Measurements from ENCODE around the gene CBY1. TPM values are rescaled to one million over a fixed set of nuclear protein-coding genes. Genes with fewer than 3 reads are reported as not detected.
A peak's percentile ranks its signal among the peaks of the same experiment; 100 is the strongest.

Gene CBY1
- total and polyA plus RNA-seq, 2 donors (not counting 1 experiment from before 2014, with no cell fraction given), result 6.0 to 20.7 TPM

- H2AFZ ChIP-seq (ENCODE audit: insufficient read depth, low read depth, low read length, poor library complexity, severe bottlenecking), result no peak overlapping the region
- H3K27me3 ChIP-seq (replicated peaks in 1 of 4; ENCODE audit: control extremely low read depth in 1 of 4, control insufficient read depth in 3 of 4, insufficient read depth in 4 of 4, low read length in 3 of 4), result no peaks in the 10 kb centered on the region
- H3K4me1 ChIP-seq (ENCODE audit: control insufficient read depth in 2 of 2, insufficient read depth in 2 of 2, low read length in 2 of 2), result peaks cover 25 to 38% of the 10 kb centered on the region in 2 donors
- peak overlapping the region; percentile 94 for H3K4me3 Mint-ChIP-seq
- no peaks in the 10 kb centered on the region for H3K27me3 Mint-ChIP-seq
- ATAC-seq (ENCODE audit: low read depth) (no peak), DNase-seq (no peak)
- 95% methylated on average over 6 of the region's 8 CpGs for WGBS (ENCODE audit: insufficient coverage)
- H3K9ac ChIP-seq (ENCODE audit: low read length), result no peak overlapping the region
- no peaks in the 10 kb centered on the region for H3K9me3 ChIP-seq (ENCODE audit: control extremely low read depth in 1 of 3, control insufficient read depth in 2 of 3, insufficient read depth in 1 of 3, low read length in 2 of 3)
- H4K20me1 ChIP-seq (ENCODE audit: control insufficient read depth, insufficient read depth, low read length, poor library complexity, severe bottlenecking), result no peaks in the 10 kb centered on the region
- POLR2A ChIA-PET, result no interaction called here
- no peak for TF ChIP-seq EZH2 (IDR thresholded peaks at IDR 0.05; ENCODE audit: borderline replicate concordance, insufficient read depth, low read depth, low read length, poor library complexity, severe bottlenecking)
- TF ChIP-seq CTCF (IDR thresholded peaks at IDR 0.05), result no peak
- H3K36me3 ChIP-seq (replicated peaks in 1 of 2; ENCODE audit: control extremely low read depth in 1 of 2, control insufficient read depth in 1 of 2, extremely low read depth in 1 of 2, insufficient read depth in 2 of 2, low read length in 1 of 2), result peaks cover 0 to 3% of the 10 kb centered on the region in 2 experiments
- H3K9me3 Mint-ChIP-seq (ENCODE audit: insufficient read depth), result no peaks in the 10 kb centered on the region
- CTCF ChIA-PET, result interaction anchor here (0.8 to 6.7 kb wide), 2 partner anchors 16 to 645 kb away, joined by 3 to 51 read pairs; partner anchors contain the start of gene TOMM22
- peaks cover 46% of the 10 kb centered on the region for H3K79me2 ChIP-seq (ENCODE audit: control insufficient read depth, insufficient read depth, low read length)
- no peak overlapping the region for H3K4me3 ChIP-seq (ENCODE audit: control extremely low read depth in 1 of 5, extremely low read depth in 1 of 5, insufficient read depth in 1 of 5, low read depth in 2 of 5, low read length in 4 of 5)
- intact Hi-C loops (cut with micrococcal nuclease), result no loop called here
- H3K4me2 ChIP-seq (replicated peaks; ENCODE audit: low read depth, low read length, poor library complexity, severe bottlenecking), result peak overlapping the region; percentile 0
- H3K4me1 Mint-ChIP-seq, result peaks cover 68% of the 10 kb centered on the region
- peak overlapping the region in 1 of 2 donors; percentile 35 for H3K27ac ChIP-seq (ENCODE audit: low read length in 2 of 2)
- H3K27ac Mint-ChIP-seq, result no peak overlapping the region
Observed at GRCh38 chr22:38697425-38698089, 41.1 kb downstream of the CBY1 start.

- no peaks in the 10 kb centered on the region for H3K36me3 ChIP-seq (replicated peaks in 1 of 2; ENCODE audit: control extremely low read depth in 1 of 2, control insufficient read depth in 1 of 2, extremely low read depth in 1 of 2, insufficient read depth in 2 of 2, low read length in 1 of 2)
Observed at GRCh38 chr22:38698407-38699094, 42.1 kb downstream of the CBY1 start.

More at GRCh38 chr22:38698407-38699094, 42.1 kb downstream of the CBY1 start:
- TF ChIP-seq EZH2 (IDR thresholded peaks at IDR 0.05; ENCODE audit: borderline replicate concordance, insufficient read depth, low read depth, low read length, poor library complexity, severe bottlenecking) (no peak), CTCF (IDR thresholded peaks at IDR 0.05) (no peak)
- DNase-seq (no peak), ATAC-seq (ENCODE audit: low read depth) (no peak)
- peak overlapping the region; percentile 59 for H3K27ac Mint-ChIP-seq
- POLR2A ChIA-PET, result interaction anchor here (2.0 kb wide), 1 partner anchor 17 kb away, joined by 9 read pairs; the partner anchor contains the start of gene TOMM22
- H2AFZ ChIP-seq (ENCODE audit: insufficient read depth, low read depth, low read length, poor library complexity, severe bottlenecking), result no peak overlapping the region
- H3K9me3 ChIP-seq (ENCODE audit: control extremely low read depth in 1 of 3, control insufficient read depth in 2 of 3, insufficient read depth in 1 of 3, low read length in 2 of 3), result no peaks in the 10 kb centered on the region
- 98% methylated on average over 11 of the region's 13 CpGs for WGBS (ENCODE audit: insufficient coverage)
- peak overlapping the region in 1 of 2 donors; percentile 99 for H3K27ac ChIP-seq (ENCODE audit: low read length in 2 of 2)
- peak overlapping the region; percentile 94 for H3K4me3 Mint-ChIP-seq
- no peaks in the 10 kb centered on the region for H4K20me1 ChIP-seq (ENCODE audit: control insufficient read depth, insufficient read depth, low read length, poor library complexity, severe bottlenecking)
- no peaks in the 10 kb centered on the region for H3K27me3 Mint-ChIP-seq
- intact Hi-C loops (cut with micrococcal nuclease), result no loop called here
- H3K27me3 ChIP-seq (replicated peaks in 1 of 4; ENCODE audit: control extremely low read depth in 1 of 4, control insufficient read depth in 3 of 4, insufficient read depth in 4 of 4, low read length in 3 of 4), result no peaks in the 10 kb centered on the region
- peaks cover 65% of the 10 kb centered on the region for H3K4me1 Mint-ChIP-seq
- no peaks in the 10 kb centered on the region for H3K9me3 Mint-ChIP-seq (ENCODE audit: insufficient read depth)
- no peak overlapping the region for H3K9ac ChIP-seq (ENCODE audit: low read length)
- H3K4me2 ChIP-seq (replicated peaks; ENCODE audit: low read depth, low read length, poor library complexity, severe bottlenecking), result peak overlapping the region; percentile 74
- CTCF ChIA-PET, result interaction anchor here (0.8 to 6.7 kb wide), 7 partner anchors 9 to 646 kb away, joined by 3 to 51 read pairs (median 4); partner anchors contain the start of genes RPL3 and TOMM22
- H3K4me1 ChIP-seq (ENCODE audit: control insufficient read depth in 2 of 2, insufficient read depth in 2 of 2, low read length in 2 of 2), result peaks cover 25 to 37% of the 10 kb centered on the region in 2 donors
- H3K4me3 ChIP-seq (ENCODE audit: control extremely low read depth in 1 of 5, extremely low read depth in 1 of 5, insufficient read depth in 1 of 5, low read depth in 2 of 5, low read length in 4 of 5), result no peak overlapping the region
- H3K79me2 ChIP-seq (ENCODE audit: control insufficient read depth, insufficient read depth, low read length), result peaks cover 46% of the 10 kb centered on the region

Data from B cell (primary cell).